Ureter (tissue), 1 donor: ENCODE results near the gene MVD. TPM values are rescaled to one million over a fixed set of nuclear protein-coding genes. Genes with fewer than 3 reads are reported as not detected.

ENCODE experiments used
- DNase-seq: peaks from one replicate; pipeline ENCODE4 v3.0.0-alpha.2; 2020; ENCODE audit warnings: low spot score
- total RNA-seq: library from RNA; stranded (reverse); gene quantifications from one replicate; pipeline ENCODE4 v1.2.4, GENCODE V29; 2023
- donor health status: DM: yes; HTN: yes; CAD: no.

The MVD gene
- total RNA-seq, 1 donor from 2014 or later: 43.9 TPM

GRCh38 chr16:88640498-88641247, 22.2 kb downstream of the MVD start:
- DNase-seq: no peak

- DNase-seq: no peak
Measured at GRCh38 chr16:88640039-88640495, 22.8 kb downstream of the MVD start.

GRCh38 chr16:88639231-88640038, 23.5 kb downstream of the MVD start:
- no peak for DNase-seq

- no peak for DNase-seq
Measured at GRCh38 chr16:88638323-88639230, 24.3 kb downstream of the MVD start, which contains the start of gene IL17C. TSS of gene IL17C (plus strand) at chr16:88638572. CDS start at chr16:88638642, 70 bp downstream.

- DNase-seq: no peak
Measured at GRCh38 chr16:88636488-88637265, 26.2 kb downstream of the MVD start.

- no peak for DNase-seq
Measured at GRCh38 chr16:88635671-88636319, 27.1 kb downstream of the MVD start.

- no peak for DNase-seq
Measured at GRCh38 chr16:88634994-88635670, 27.8 kb downstream of the MVD start.

GRCh38 chr16:88634141-88634993, 28.5 kb downstream of the MVD start:
- DNase-seq: no peak

GRCh38 chr16:88633684-88634140, 29.2 kb downstream of the MVD start:
- DNase-seq: no peak

- DNase-seq: no peak
Measured at GRCh38 chr16:88632587-88632930, 30.3 kb downstream of the MVD start.

- no peak for DNase-seq
Measured at GRCh38 chr16:88631920-88632586, 30.8 kb downstream of the MVD start.

- DNase-seq: no peak
Measured at GRCh38 chr16:88631384-88631783, 31.5 kb downstream of the MVD start.

GRCh38 chr16:88630941-88631340, 31.9 kb downstream of the MVD start:
- DNase-seq: no peak

- DNase-seq: no peak
Measured at GRCh38 chr16:88630433-88630832, 32.5 kb downstream of the MVD start.

GRCh38 chr16:88629835-88630234, 33.1 kb downstream of the MVD start:
- no peak for DNase-seq

- no peak for DNase-seq
Measured at GRCh38 chr16:88628512-88628974, 34.3 kb downstream of the MVD start.

- DNase-seq: no peak
Measured at GRCh38 chr16:88627531-88628411, 35.1 kb downstream of the MVD start.
